A673 (cell line): ENCODE data around the gene MLST8. TPM values are rescaled to one million over a fixed set of nuclear protein-coding genes. Genes with fewer than 3 reads are reported as not detected.
A peak's percentile ranks its signal among the peaks of the same experiment; 100 is the strongest.

Experiments used
- BruUV-seq: library from RNA; stranded (reverse); fragments of 400-500 nt; replicated peaks from 2 replicates; lab custom pipeline; 2021; lab: Mats Ljungman, UMichigan
- CTCF ChIA-PET: fragments of 300-600 bp; sonication (Branson Sonifier 250); formaldehyde crosslinking; loops from one replicate; lab custom pipeline; 2022; ENCODE audit warnings: antibody characterized with exemption; lab: Charles Lee
- POLR2A ChIA-PET: fragments of 300-600 bp; sonication (Branson Sonifier 250); formaldehyde crosslinking; loops from one replicate; lab custom pipeline; 2022; ENCODE audit warnings: antibody characterized with exemption; ENCODE audit not compliant: low non-redundant PET; lab: Charles Lee
- DNase-seq: peaks from one replicate; pipeline ENCODE4 v3.0.0-alpha.2; 2015; ENCODE audit warnings: low spot score
- H3K27ac ChIP-seq: fragments of 200-600 bp; sonication (generic); 2 replicates; pipeline ENCODE4 v1.5.1; 2016; ENCODE audit warnings: mixed run types, low read depth, mild to moderate bottlenecking, mixed read lengths, antibody characterized with exemption, low read length; ENCODE audit not compliant: poor library complexity, severe bottlenecking
- H3K27me3 ChIP-seq: fragments of 200-600 bp; sonication (generic); replicated peaks from 2 replicates; pipeline ENCODE4 v1.6.1; 2017; ENCODE audit warnings: mixed run types, low read depth, mild to moderate bottlenecking, mixed read lengths, antibody characterized with exemption, low read length; ENCODE audit not compliant: insufficient read depth, poor library complexity
- H3K36me3 ChIP-seq: fragments of 200-600 bp; sonication (generic); 2 replicates; pipeline ENCODE4 v1.6.1; 2016; ENCODE audit warnings: mixed run types, mild to moderate bottlenecking, mixed read lengths, antibody characterized with exemption, low read length; ENCODE audit not compliant: insufficient read depth, poor library complexity, severe bottlenecking
- H3K4me1 ChIP-seq: fragments of 200-600 bp; sonication (generic); 2 replicates; pipeline ENCODE4 v1.6.1; 2017; ENCODE audit warnings: mixed run types, mild to moderate bottlenecking, mixed read lengths, antibody characterized with exemption, low read length; ENCODE audit not compliant: insufficient read depth, poor library complexity, severe bottlenecking
- H3K4me3 ChIP-seq: fragments of 200-600 bp; sonication (generic); 2 replicates; pipeline ENCODE4 v1.5.1; 2016; ENCODE audit warnings: low read depth, mixed run types, mild to moderate bottlenecking, mixed read lengths, low read length; ENCODE audit not compliant: poor library complexity, severe bottlenecking
- H3K9me3 ChIP-seq: fragments of 200-600 bp; sonication (generic); 2 replicates; pipeline ENCODE4 v1.6.1; 2016; ENCODE audit warnings: mixed run types, low read depth, mild to moderate bottlenecking, mixed read lengths, antibody characterized with exemption, low read length; ENCODE audit not compliant: poor library complexity, severe bottlenecking
- CTCF ChIP-seq: fragments of 300-800, 200-600 bp; sonication (generic); conservative IDR thresholded peaks from 2 replicates; pipeline ENCODE4 v1.5.1; 2017; ENCODE audit warnings: low read depth, mild to moderate bottlenecking, antibody characterized with exemption, low read length, moderate library complexity, mixed read lengths
- EZH2 ChIP-seq: fragments of 200-600 bp; sonication (generic); IDR thresholded peaks from 2 replicates; pipeline ENCODE4 v1.6.1; 2017; ENCODE audit warnings: borderline replicate concordance, low read depth, mild to moderate bottlenecking, mixed read lengths, antibody characterized with exemption, low read length; ENCODE audit not compliant: poor library complexity, severe bottlenecking
- intact Hi-C: fragments of 100-400 bp; cut with micrococcal nuclease; formaldehyde crosslinking; loops from one replicate; pipeline ENCODE4 v1.10.0; 2022; ENCODE audit not compliant: unreplicated experiment
- total RNA-seq: library from RNA; stranded (reverse); gene quantifications from 2 replicates; pipeline ENCODE4 v1.2.3, GENCODE V29; 2021

Gene MLST8
- total RNA-seq, 1 experiment from 2014 or later, result 58.3 TPM

- Histone ChIP-seq H3K27me3 (no peaks in the 10 kb centered on the region), H3K4me1 (no peaks in the 10 kb centered on the region), H3K4me3 (no peak overlapping the region), H3K9me3 (no peaks in the 10 kb centered on the region), H3K36me3 (peaks cover 29% of the 10 kb centered on the region), H3K27ac (no peak overlapping the region)
- CTCF ChIA-PET, result no interaction called here
- intact Hi-C loops, result no loop called here
- POLR2A ChIA-PET, result no interaction called here
- TF ChIP-seq CTCF (no peak), EZH2 (no peak)
- DNase-seq, result no peak
- TSS peak; percentile 88 for BruUV-seq
Observed at GRCh38 chr16:2177561-2177960, 27.7 kb upstream of the MLST8 start.

GRCh38 chr16:2178321-2179106, 26.7 kb upstream of the MLST8 start:
- peaks cover 29% of the 10 kb centered on the region for H3K36me3 ChIP-seq
- ChIA-PET CTCF (no interaction called here), POLR2A (no interaction called here)
- H3K27me3 ChIP-seq, result no peaks in the 10 kb centered on the region
- no peaks in the 10 kb centered on the region for H3K9me3 ChIP-seq
- H3K4me1 ChIP-seq, result no peaks in the 10 kb centered on the region
- TF ChIP-seq CTCF, result no peak
- no peak for TF ChIP-seq EZH2
- BruUV-seq, result no TSS peak
- intact Hi-C loops, result no loop called here
- peak; percentile 67 for DNase-seq
- no peak overlapping the region for H3K4me3 ChIP-seq
- H3K27ac ChIP-seq, result no peak overlapping the region

GRCh38 chr16:2179107-2179501, 26.1 kb upstream of the MLST8 start:
- intact Hi-C loops, result no loop called here
- ChIA-PET CTCF (no interaction called here), POLR2A (no interaction called here)
- Histone ChIP-seq H3K9me3 (no peaks in the 10 kb centered on the region), H3K4me1 (no peaks in the 10 kb centered on the region), H3K27ac (no peak overlapping the region), H3K36me3 (peaks cover 29% of the 10 kb centered on the region), H3K27me3 (no peaks in the 10 kb centered on the region), H3K4me3 (no peak overlapping the region)
- BruUV-seq, result no TSS peak
- DNase-seq, result no peak
- TF ChIP-seq EZH2, result no peak
- no peak for TF ChIP-seq CTCF
